CD4-positive, CD25-positive, alpha-beta regulatory T cell (primary cell): Measurements from ENCODE around the gene TIAM1. TPM values are rescaled to one million over a fixed set of nuclear protein-coding genes. Genes with fewer than 3 reads are reported as not detected.

Experiments
- ATAC-seq, 2 donors: fragments of 150-1000 bp; cut with Tn5 transposase; one replicate each; pipeline ENCODE4 v1.10.0; 2021; ENCODE audit warnings: low read depth in 2 of 2, moderate number of reproducible peaks in 2 of 2, moderate library complexity in 1 of 2
- DNase-seq, 3 donors: peaks; one replicate each; pipeline versions ENCODE4 v3.0.0 to v3.0.0-alpha.2; 2012 to 2022; ENCODE audit warnings: mixed read lengths in 1 of 3
- H3K27ac ChIP-seq: one replicate; pipeline ENCODE4 v1.7.0; 2013; ENCODE audit warnings: mild to moderate bottlenecking, low read length; ENCODE audit not compliant: insufficient read depth, poor library complexity, severe bottlenecking
- H3K27me3 ChIP-seq: one replicate; pipeline ENCODE4 v1.7.0; 2013; ENCODE audit warnings: low read length; ENCODE audit not compliant: control insufficient read depth, insufficient read depth
- H3K36me3 ChIP-seq: one replicate; pipeline ENCODE4 v1.7.0; 2013; ENCODE audit warnings: mild to moderate bottlenecking, low read length, moderate library complexity; ENCODE audit not compliant: control insufficient read depth, insufficient read depth
- H3K4me1 ChIP-seq: 2 replicates; pipeline ENCODE4 v1.7.0; 2013; ENCODE audit warnings: mild to moderate bottlenecking, low read length; ENCODE audit not compliant: insufficient read depth, control insufficient read depth, poor library complexity, severe bottlenecking
- H3K4me3 ChIP-seq: one replicate; pipeline ENCODE4 v1.7.0; 2013; ENCODE audit warnings: low read depth, mild to moderate bottlenecking, low read length, moderate library complexity
- H3K9me3 ChIP-seq, 2 experiments: 1 replicate in 1 of 2; 2 replicates in 1 of 2; pipeline ENCODE4 v1.7.0; 2013; ENCODE audit warnings: low read length in 2 of 2, mild to moderate bottlenecking in 1 of 2, moderate library complexity in 1 of 2; ENCODE audit not compliant: control insufficient read depth in 2 of 2
- H3K27ac Mint-ChIP-seq, 3 donors: one replicate each; pipeline ENCODE4 v1.8.0; 2020 to 2022; ENCODE audit warnings: mild to moderate bottlenecking in 3 of 3, mixed read lengths in 3 of 3, moderate library complexity in 2 of 3
- H3K27me3 Mint-ChIP-seq: one replicate; pipeline ENCODE4 v1.8.0; 2022; ENCODE audit warnings: mild to moderate bottlenecking, mixed read lengths
- H3K36me3 Mint-ChIP-seq: one replicate; pipeline ENCODE4 v1.8.0; 2020; ENCODE audit warnings: mixed read lengths
- H3K4me1 Mint-ChIP-seq, 4 donors: one replicate each; pipeline ENCODE4 v1.8.0; 2020 to 2022; ENCODE audit warnings: mixed read lengths in 4 of 4, mild to moderate bottlenecking in 1 of 4
- H3K4me3 Mint-ChIP-seq, 4 donors: one replicate each; pipeline ENCODE4 v1.8.0; 2020 to 2022; ENCODE audit warnings: mild to moderate bottlenecking in 4 of 4, mixed read lengths in 4 of 4, moderate library complexity in 3 of 4
- H3K9me3 Mint-ChIP-seq, 7 donors: one replicate each; pipeline ENCODE4 v1.8.0; 2020 to 2022; ENCODE audit warnings: mixed read lengths in 7 of 7, mild to moderate bottlenecking in 3 of 7, moderate library complexity in 2 of 7
- polyA plus RNA-seq, 4 donors: library from polyadenylated mRNA; unstranded; fragments of 300-500 nt; fragmentation: Illumina TruSeq; gene quantifications; one replicate each; pipeline ENCODE4 v1.2.3, GENCODE V29; 2021
- total RNA-seq: library from RNA; stranded (reverse); gene quantifications from one replicate; pipeline ENCODE4 v1.2.3, GENCODE V29; 2022

The TIAM1 gene
- total and polyA plus RNA-seq, 5 donors from 2014 or later = 31.1 to 142 (median 35.2) TPM

GRCh38 chr21:31158789-31159581 lies 185.1 kb downstream of the TIAM1 start:
- peaks cover 0 to 6% (median 0%) of the 10 kb centered on the region in 7 donors for H3K9me3 Mint-ChIP-seq
- H3K27me3 ChIP-seq = no peaks in the 10 kb centered on the region
- peak; percentile 85 to 93 for ATAC-seq
- peak overlapping the region; percentile 86 for H3K4me3 ChIP-seq
- H3K4me1 Mint-ChIP-seq = peaks cover 43 to 91% (median 67%) of the 10 kb centered on the region in 4 donors
- peak overlapping the region; percentile 82 for H3K27ac ChIP-seq
- H3K4me3 Mint-ChIP-seq = peak overlapping the region; percentile 76 to 93 (median 90)
- H3K27me3 Mint-ChIP-seq = no peaks in the 10 kb centered on the region
- peak overlapping the region; percentile 96 to 99 (median 97) for H3K27ac Mint-ChIP-seq
- H3K36me3 Mint-ChIP-seq = peaks cover 39% of the 10 kb centered on the region
- peak in 2 of 3 donors; percentile 71 to 87 for DNase-seq
- peaks cover 22% of the 10 kb centered on the region for H3K36me3 ChIP-seq
- H3K9me3 ChIP-seq = peaks cover 7 to 8% of the 10 kb centered on the region in 2 experiments
- H3K4me1 ChIP-seq = peaks cover 70% of the 10 kb centered on the region

GRCh38 chr21:31157756-31158155 lies 186.3 kb downstream of the TIAM1 start:
- peak overlapping the region; percentile 88 to 99 (median 96) for H3K27ac Mint-ChIP-seq
- ATAC-seq = no peak
- peaks cover 58% of the 10 kb centered on the region for H3K4me1 ChIP-seq
- peak overlapping the region; percentile 82 for H3K27ac ChIP-seq
- peaks cover 0 to 6% (median 0%) of the 10 kb centered on the region in 7 donors for H3K9me3 Mint-ChIP-seq
- peaks cover 38 to 91% (median 66%) of the 10 kb centered on the region in 4 donors for H3K4me1 Mint-ChIP-seq
- peaks cover 7 to 8% of the 10 kb centered on the region in 2 experiments for H3K9me3 ChIP-seq
- no peak for DNase-seq
- peaks cover 42% of the 10 kb centered on the region for H3K36me3 Mint-ChIP-seq
- H3K27me3 ChIP-seq = no peaks in the 10 kb centered on the region
- peak overlapping the region; percentile 47 to 90 (median 64) for H3K4me3 Mint-ChIP-seq
- H3K4me3 ChIP-seq = peak overlapping the region; percentile 86
- no peaks in the 10 kb centered on the region for H3K27me3 Mint-ChIP-seq
- H3K36me3 ChIP-seq = peaks cover 29% of the 10 kb centered on the region

- Histone ChIP-seq H3K9me3 (peaks cover 7 to 8% of the 10 kb centered on the region in 2 experiments), H3K27me3 (no peaks in the 10 kb centered on the region), H3K4me1 (peaks cover 49% of the 10 kb centered on the region), H3K4me3 (no peak overlapping the region), H3K27ac (peak overlapping the region; percentile 35), H3K36me3 (peaks cover 38% of the 10 kb centered on the region)
- no peak for DNase-seq
- peaks cover 29 to 88% (median 62%) of the 10 kb centered on the region in 4 donors for H3K4me1 Mint-ChIP-seq
- no peak for ATAC-seq
- peak overlapping the region in 1 of 3 donors; percentile 96 for H3K27ac Mint-ChIP-seq
- H3K27me3 Mint-ChIP-seq = no peaks in the 10 kb centered on the region
- peaks cover 44% of the 10 kb centered on the region for H3K36me3 Mint-ChIP-seq
- peak overlapping the region in 1 of 4 donors; percentile 47 for H3K4me3 Mint-ChIP-seq
- H3K9me3 Mint-ChIP-seq = peaks cover 0 to 6% (median 0%) of the 10 kb centered on the region in 7 donors
Measured at GRCh38 chr21:31156662-31157061, 187.4 kb downstream of the TIAM1 start.

- peak overlapping the region in 1 of 4 donors; percentile 41 for H3K4me3 Mint-ChIP-seq
- no peaks in the 10 kb centered on the region for H3K27me3 Mint-ChIP-seq
- peaks cover 0 to 6% (median 0%) of the 10 kb centered on the region in 7 donors for H3K9me3 Mint-ChIP-seq
Measured at GRCh38 chr21:31156169-31156568, 187.9 kb downstream of the TIAM1 start.

GRCh38 chr21:31151156-31152045 lies 192.7 kb downstream of the TIAM1 start:
- peaks cover 26% of the 10 kb centered on the region for H3K4me1 ChIP-seq
- Mint-ChIP-seq H3K27me3 (no peaks in the 10 kb centered on the region), H3K36me3 (peaks cover 79% of the 10 kb centered on the region), H3K4me3 (peak overlapping the region in 1 of 4 donors; percentile 26), H3K4me1 (peaks cover 60 to 84% (median 66%) of the 10 kb centered on the region in 4 donors), H3K27ac (peak overlapping the region in 2 of 3 donors; percentile 28 to 49), H3K9me3 (peaks cover 0 to 6% (median 0%) of the 10 kb centered on the region in 7 donors)
- no peak for DNase-seq
- no peaks in the 10 kb centered on the region for H3K27me3 ChIP-seq
- H3K36me3 ChIP-seq = peaks cover 76% of the 10 kb centered on the region
- H3K4me3 ChIP-seq = peak overlapping the region; percentile 17
- no peak for ATAC-seq
- no peaks in the 10 kb centered on the region for H3K9me3 ChIP-seq
- H3K27ac ChIP-seq = no peak overlapping the region

More at GRCh38 chr21:31156169-31156568, 187.9 kb downstream of the TIAM1 start:
- H3K36me3 Mint-ChIP-seq = peaks cover 48% of the 10 kb centered on the region
- Histone ChIP-seq H3K27me3 (no peaks in the 10 kb centered on the region), H3K4me1 (peaks cover 49% of the 10 kb centered on the region), H3K4me3 (no peak overlapping the region), H3K27ac (peak overlapping the region; percentile 35), H3K9me3 (peaks cover 7 to 8% of the 10 kb centered on the region in 2 experiments), H3K36me3 (peaks cover 43% of the 10 kb centered on the region)
- DNase-seq = no peak
- peaks cover 32 to 88% (median 61%) of the 10 kb centered on the region in 4 donors for H3K4me1 Mint-ChIP-seq
- H3K27ac Mint-ChIP-seq = peak overlapping the region in 1 of 3 donors; percentile 59
- ATAC-seq = no peak

GRCh38 chr21:31145274-31145673 lies 198.8 kb downstream of the TIAM1 start:
- Mint-ChIP-seq H3K27me3 (no peaks in the 10 kb centered on the region), H3K4me1 (peaks cover 34 to 65% (median 43%) of the 10 kb centered on the region in 4 donors), H3K4me3 (no peak overlapping the region), H3K9me3 (no peaks in the 10 kb centered on the region), H3K36me3 (peaks cover 57% of the 10 kb centered on the region), H3K27ac (peak overlapping the region in 1 of 3 donors; percentile 43)
- no peaks in the 10 kb centered on the region for H3K9me3 ChIP-seq
- no peak overlapping the region for H3K27ac ChIP-seq
- no peak overlapping the region for H3K4me3 ChIP-seq
- H3K36me3 ChIP-seq = peaks cover 76% of the 10 kb centered on the region
- peaks cover 20% of the 10 kb centered on the region for H3K4me1 ChIP-seq
- H3K27me3 ChIP-seq = no peaks in the 10 kb centered on the region
- no peak for ATAC-seq
- no peak for DNase-seq

- H3K4me1 Mint-ChIP-seq = peaks cover 18 to 58% (median 34%) of the 10 kb centered on the region in 4 donors
- peaks cover 52% of the 10 kb centered on the region for H3K36me3 Mint-ChIP-seq
- no peak overlapping the region for H3K27ac ChIP-seq
Measured at GRCh38 chr21:31143036-31143435, 201.0 kb downstream of the TIAM1 start.

More at GRCh38 chr21:31143036-31143435, 201.0 kb downstream of the TIAM1 start:
- ATAC-seq (no peak), DNase-seq (no peak)
- Mint-ChIP-seq H3K4me3 (no peak overlapping the region), H3K27ac (no peak overlapping the region), H3K9me3 (no peaks in the 10 kb centered on the region), H3K27me3 (no peaks in the 10 kb centered on the region)
- H3K36me3 ChIP-seq = peaks cover 74% of the 10 kb centered on the region
- no peaks in the 10 kb centered on the region for H3K9me3 ChIP-seq
- no peak overlapping the region for H3K4me3 ChIP-seq
- no peaks in the 10 kb centered on the region for H3K27me3 ChIP-seq
- H3K4me1 ChIP-seq = peaks cover 18% of the 10 kb centered on the region
